Stimulated activated naive CD8-positive, alpha-beta T cell treated with anti-CD3 and anti-CD28 coated beads, Interleukin-15, Interleukin-2, amounts not matched to agents 100 ng/mL and 50 ng/mL, for 24 hours (primary cell): ENCODE data around the gene AMDHD2.
A peak's percentile ranks its signal among the peaks of the same experiment; 100 is the strongest.

Experiments used
- H3K27ac Mint-ChIP-seq: one replicate; pipeline ENCODE4 v1.8.0; 2021; ENCODE audit warnings: mild to moderate bottlenecking, mixed read lengths
- H3K27me3 Mint-ChIP-seq: one replicate; pipeline ENCODE4 v1.8.0; 2021; ENCODE audit warnings: mixed read lengths
- H3K36me3 Mint-ChIP-seq: one replicate; pipeline ENCODE4 v1.8.0; 2021; ENCODE audit warnings: low read depth, mixed read lengths
- H3K4me1 Mint-ChIP-seq: one replicate; pipeline ENCODE4 v1.8.0; 2021; ENCODE audit warnings: low read depth, mixed read lengths
- H3K4me3 Mint-ChIP-seq: one replicate; pipeline ENCODE4 v1.8.0; 2021; ENCODE audit warnings: mild to moderate bottlenecking, mixed read lengths
- H3K9me3 Mint-ChIP-seq: one replicate; pipeline ENCODE4 v1.8.0; 2021; ENCODE audit warnings: mixed read lengths

Gene AMDHD2

DNA sequence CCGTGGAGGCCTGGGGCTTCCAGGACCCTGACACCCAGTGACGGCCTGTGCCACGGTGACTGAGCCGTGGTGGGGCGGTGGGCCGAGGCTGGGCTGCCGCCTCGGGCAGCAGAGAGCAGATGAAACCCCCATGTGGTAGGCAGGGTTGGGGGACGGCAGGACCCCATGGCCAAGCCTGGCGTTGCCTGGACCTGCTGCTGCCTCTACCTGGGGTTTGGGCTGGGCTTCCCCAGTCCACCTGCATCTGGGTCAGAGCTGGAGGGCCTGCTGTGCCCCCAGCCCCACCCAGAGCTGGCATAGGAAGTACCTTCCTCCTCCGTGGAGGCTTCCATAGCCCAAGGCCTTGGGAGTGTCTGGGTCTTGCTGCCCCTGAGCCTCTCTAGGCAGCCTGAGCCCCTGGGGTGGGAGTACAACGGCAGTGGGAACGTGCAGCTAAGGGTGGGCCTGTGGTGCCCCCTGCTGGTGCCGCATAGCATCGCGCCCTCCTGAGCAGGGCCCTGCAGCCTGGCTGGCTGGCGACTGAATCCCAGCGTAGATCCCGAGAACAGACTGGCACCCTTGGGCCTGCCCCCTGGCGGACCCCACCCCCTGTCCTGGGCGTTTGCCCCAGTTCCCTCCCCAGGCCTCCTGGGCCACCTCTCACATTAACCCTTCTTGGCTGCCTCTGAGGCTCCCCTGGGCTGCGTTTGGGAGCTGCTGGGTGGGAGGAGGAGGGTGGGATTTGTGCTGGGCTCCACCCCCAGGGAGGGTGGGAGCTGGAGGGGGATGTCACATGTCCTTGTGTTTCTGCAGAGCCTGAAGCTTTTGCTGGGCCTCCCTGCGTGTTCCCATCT lies 19.0 kb upstream of the AMDHD2 start:
- Mint-ChIP-seq H3K27ac (no peak overlapping the region), H3K27me3 (no peaks in the 10 kb centered on the region), H3K4me1 (no peaks in the 10 kb centered on the region), H3K4me3 (no peak overlapping the region), H3K9me3 (no peaks in the 10 kb centered on the region), H3K36me3 (peaks cover 8% of the 10 kb centered on the region)

DNA sequence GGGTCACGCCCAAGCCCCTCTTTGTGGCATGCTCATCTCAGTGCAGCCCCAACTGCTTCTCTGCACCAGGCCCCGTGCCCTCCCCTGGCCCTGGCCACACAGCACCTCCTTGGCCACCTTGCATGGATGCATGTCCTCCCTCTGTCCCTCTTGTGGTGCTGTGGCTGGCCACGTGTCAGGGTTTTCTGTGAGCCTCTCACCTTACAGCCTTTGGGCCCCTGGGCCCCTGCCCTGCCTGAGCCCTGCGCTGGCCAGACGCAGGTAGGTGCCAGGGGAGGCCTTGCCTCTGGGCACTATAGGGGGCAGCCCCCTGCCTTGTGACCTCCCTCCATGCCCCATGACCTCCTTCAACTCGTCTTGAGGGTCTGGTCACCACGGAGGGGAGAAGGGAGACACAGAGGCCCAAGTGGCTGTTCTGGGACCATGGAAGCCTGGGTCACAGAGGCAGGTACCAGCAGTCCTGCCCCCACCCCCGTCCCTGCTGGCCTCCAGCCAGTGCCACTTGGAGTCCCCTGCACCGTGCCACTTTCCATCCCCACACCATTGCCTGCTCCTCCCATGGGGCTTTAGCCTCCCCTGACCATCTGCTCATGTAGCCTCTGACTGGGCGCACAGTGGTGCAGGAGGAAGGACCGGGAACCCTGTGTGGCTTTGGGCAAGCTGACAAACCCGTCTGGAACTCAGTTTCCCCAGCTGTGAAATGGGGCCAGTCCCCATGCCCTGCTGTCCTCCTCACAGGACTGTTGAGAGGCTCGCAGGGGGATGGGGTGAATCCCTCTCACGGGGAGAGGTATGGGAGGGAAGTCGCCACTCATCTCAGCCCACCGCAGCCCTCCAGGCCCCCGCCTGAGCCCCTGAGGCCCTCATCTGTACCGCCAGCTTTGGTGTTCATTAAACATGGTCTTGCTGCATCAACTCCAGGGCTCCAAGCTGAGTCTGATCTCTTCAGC lies 17.9 kb upstream of the AMDHD2 start:
- no peak overlapping the region for H3K27ac Mint-ChIP-seq
- H3K4me3 Mint-ChIP-seq = no peak overlapping the region
- H3K9me3 Mint-ChIP-seq = no peaks in the 10 kb centered on the region
- H3K36me3 Mint-ChIP-seq = peaks cover 8% of the 10 kb centered on the region
- H3K4me1 Mint-ChIP-seq = peaks cover 4% of the 10 kb centered on the region
- no peaks in the 10 kb centered on the region for H3K27me3 Mint-ChIP-seq

GRCh38 chr16:2505695-2506094 lies 14.5 kb upstream of the AMDHD2 start:
- no peaks in the 10 kb centered on the region for H3K36me3 Mint-ChIP-seq
- H3K4me3 Mint-ChIP-seq = no peak overlapping the region
- peaks cover 23% of the 10 kb centered on the region for H3K4me1 Mint-ChIP-seq
- H3K27me3 Mint-ChIP-seq = no peaks in the 10 kb centered on the region
- no peak overlapping the region for H3K27ac Mint-ChIP-seq
- no peaks in the 10 kb centered on the region for H3K9me3 Mint-ChIP-seq

DNA sequence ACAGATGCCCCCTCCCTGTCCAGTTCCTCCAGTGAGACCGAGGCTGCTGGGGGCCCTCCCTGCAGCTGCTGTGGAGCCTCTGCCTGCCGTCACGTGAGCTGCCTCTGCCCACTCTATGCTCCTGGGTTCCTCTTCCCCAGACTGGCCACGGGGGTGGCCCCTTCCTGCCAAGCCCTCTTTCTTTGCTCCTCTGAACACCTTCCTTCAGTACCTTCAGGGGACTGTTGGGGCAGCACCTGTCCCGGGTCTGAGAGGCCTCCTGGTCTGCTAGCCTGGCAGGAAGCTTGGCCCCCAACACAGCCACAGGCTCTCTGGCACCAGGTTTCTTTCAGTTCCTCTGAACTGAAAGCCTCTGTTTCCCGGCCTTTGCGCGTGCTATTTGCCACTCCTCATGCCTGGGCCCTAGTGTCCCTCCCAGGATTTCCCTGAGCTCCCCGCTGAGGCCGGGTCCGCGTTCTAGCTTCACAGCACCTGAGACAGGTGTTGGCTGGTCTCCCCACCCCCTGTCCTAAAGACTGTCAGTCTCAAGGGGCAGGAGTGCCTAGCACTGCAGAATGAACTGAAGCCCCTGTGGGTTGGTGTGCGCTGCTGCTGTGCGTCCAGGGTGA lies 13.0 kb upstream of the AMDHD2 start:
- peaks cover 24% of the 10 kb centered on the region for H3K4me1 Mint-ChIP-seq
- no peak overlapping the region for H3K4me3 Mint-ChIP-seq
- peak overlapping the region; percentile 31 for H3K27ac Mint-ChIP-seq
- H3K27me3 Mint-ChIP-seq = no peaks in the 10 kb centered on the region
- no peaks in the 10 kb centered on the region for H3K9me3 Mint-ChIP-seq
- no peaks in the 10 kb centered on the region for H3K36me3 Mint-ChIP-seq

- Mint-ChIP-seq H3K4me3 (no peak overlapping the region), H3K27me3 (no peaks in the 10 kb centered on the region), H3K4me1 (peaks cover 29% of the 10 kb centered on the region), H3K9me3 (no peaks in the 10 kb centered on the region), H3K27ac (no peak overlapping the region), H3K36me3 (no peaks in the 10 kb centered on the region)
Measured at GRCh38 chr16:2507665-2508064, 12.5 kb upstream of the AMDHD2 start.

- no peaks in the 10 kb centered on the region for H3K36me3 Mint-ChIP-seq
- no peak overlapping the region for H3K4me3 Mint-ChIP-seq
- H3K4me1 Mint-ChIP-seq = peaks cover 37% of the 10 kb centered on the region
- no peak overlapping the region for H3K27ac Mint-ChIP-seq
- H3K9me3 Mint-ChIP-seq = no peaks in the 10 kb centered on the region
- no peaks in the 10 kb centered on the region for H3K27me3 Mint-ChIP-seq
Measured at GRCh38 chr16:2508722-2509400, 11.3 kb upstream of the AMDHD2 start.

DNA sequence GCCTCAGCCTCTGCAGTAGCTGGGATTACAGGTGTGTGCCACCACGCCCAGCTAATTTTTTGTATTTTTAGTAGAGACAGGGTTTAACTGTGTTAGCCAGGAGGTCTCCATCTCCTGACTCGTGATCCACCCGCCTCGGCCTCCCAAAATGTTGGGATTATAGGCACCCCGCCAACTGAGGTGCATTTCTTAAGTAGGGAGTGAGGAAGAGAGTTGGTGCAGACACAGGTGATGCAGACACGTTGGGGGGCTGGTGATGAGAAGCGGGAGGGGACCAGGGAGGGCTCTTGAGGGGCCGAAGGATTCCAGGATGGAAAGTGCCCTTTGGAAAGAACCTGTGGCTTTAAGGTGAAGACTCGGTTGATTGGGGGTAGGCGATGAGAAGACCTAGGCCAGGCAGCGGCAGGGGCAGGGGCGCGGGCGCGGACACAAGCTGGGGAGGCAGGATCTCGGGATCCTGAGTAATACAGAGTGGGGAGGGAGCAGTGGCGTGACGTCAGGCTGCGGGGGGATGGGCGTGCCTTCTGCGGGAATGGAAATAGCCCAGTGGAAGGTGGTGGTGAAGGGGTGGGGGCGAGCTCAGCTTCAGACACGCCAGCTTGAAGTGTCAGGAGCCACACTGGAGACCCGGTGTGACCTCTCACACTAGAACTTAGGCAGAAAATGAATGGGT lies 8.9 kb upstream of the AMDHD2 start:
- Mint-ChIP-seq H3K4me1 (peaks cover 50% of the 10 kb centered on the region), H3K27ac (no peak overlapping the region), H3K9me3 (no peaks in the 10 kb centered on the region), H3K36me3 (no peaks in the 10 kb centered on the region), H3K4me3 (no peak overlapping the region), H3K27me3 (no peaks in the 10 kb centered on the region)

- Mint-ChIP-seq H3K27me3 (no peaks in the 10 kb centered on the region), H3K4me3 (no peak overlapping the region), H3K9me3 (no peaks in the 10 kb centered on the region), H3K4me1 (peaks cover 56% of the 10 kb centered on the region), H3K36me3 (no peaks in the 10 kb centered on the region), H3K27ac (peak overlapping the region; percentile 71)
Measured at GRCh38 chr16:2511996-2512734, 8.0 kb upstream of the AMDHD2 start.

GRCh38 chr16:2512735-2513404 lies 7.3 kb upstream of the AMDHD2 start:
- Mint-ChIP-seq H3K27me3 (no peaks in the 10 kb centered on the region), H3K27ac (peak overlapping the region; percentile 71), H3K4me3 (peak overlapping the region; percentile 86), H3K36me3 (peaks cover 4% of the 10 kb centered on the region), H3K9me3 (no peaks in the 10 kb centered on the region), H3K4me1 (peaks cover 58% of the 10 kb centered on the region)

DNA sequence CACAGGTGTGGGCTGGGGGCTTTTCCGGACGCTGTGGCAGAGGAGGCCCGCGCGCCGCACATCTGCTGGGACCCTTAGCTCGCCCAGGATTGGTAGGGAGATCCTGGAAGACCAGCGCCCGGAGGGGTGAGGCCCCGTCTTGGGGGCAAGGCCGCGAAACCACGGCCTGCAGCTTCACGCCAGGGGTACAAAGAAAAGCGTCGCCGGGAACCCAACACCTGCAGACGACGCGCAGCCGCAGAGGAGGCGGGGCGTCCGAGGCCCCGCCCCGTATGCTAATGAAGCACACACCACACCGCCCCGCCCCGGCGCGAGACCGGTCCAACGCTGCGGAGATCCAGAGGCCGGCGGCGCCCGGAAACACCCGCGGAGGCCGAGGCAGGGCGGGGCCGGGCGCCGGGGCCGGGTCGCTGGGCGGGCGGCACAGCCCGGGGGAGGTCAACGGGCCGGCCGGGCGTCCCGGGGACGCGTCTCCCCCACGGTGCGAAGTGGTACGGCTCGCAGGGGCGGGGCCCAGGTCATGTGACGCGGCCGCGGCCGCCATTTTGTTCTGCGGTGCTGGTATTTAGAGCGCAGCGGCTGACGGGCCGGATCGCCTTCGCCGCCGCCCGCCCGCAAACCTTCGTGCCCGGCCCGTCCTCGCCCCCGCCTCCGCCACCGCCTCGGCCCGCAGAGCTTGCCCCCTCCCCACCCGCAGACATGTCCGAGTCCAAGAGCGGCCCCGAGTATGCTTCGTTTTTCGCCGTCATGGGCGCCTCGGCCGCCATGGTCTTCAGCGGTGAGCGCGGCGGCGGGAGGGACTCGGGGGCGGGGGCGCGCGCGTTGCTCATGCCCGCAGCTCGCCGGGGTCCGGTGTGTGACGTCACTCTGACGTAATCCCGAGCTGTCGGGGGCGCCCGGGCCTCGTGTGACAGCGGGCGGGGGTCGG lies 6.5 kb upstream of the AMDHD2 start, which contains the start of gene ATP6V0C:
TSS of gene ATP6V0C (plus strand) at position 548 of the 928 bp plus-strand sequence. CDS start at position 700, 152 bp downstream.
- peaks cover 4% of the 10 kb centered on the region for H3K36me3 Mint-ChIP-seq
- H3K4me3 Mint-ChIP-seq = peak within 1 kb of the TSS; percentile 93
- H3K4me1 Mint-ChIP-seq = peaks cover 56% of the 10 kb centered on the region
- peak within 1 kb of the TSS; percentile 90 for H3K27ac Mint-ChIP-seq
- no peaks in the 10 kb centered on the region for H3K9me3 Mint-ChIP-seq
- H3K27me3 Mint-ChIP-seq = no peaks in the 10 kb centered on the region

DNA sequence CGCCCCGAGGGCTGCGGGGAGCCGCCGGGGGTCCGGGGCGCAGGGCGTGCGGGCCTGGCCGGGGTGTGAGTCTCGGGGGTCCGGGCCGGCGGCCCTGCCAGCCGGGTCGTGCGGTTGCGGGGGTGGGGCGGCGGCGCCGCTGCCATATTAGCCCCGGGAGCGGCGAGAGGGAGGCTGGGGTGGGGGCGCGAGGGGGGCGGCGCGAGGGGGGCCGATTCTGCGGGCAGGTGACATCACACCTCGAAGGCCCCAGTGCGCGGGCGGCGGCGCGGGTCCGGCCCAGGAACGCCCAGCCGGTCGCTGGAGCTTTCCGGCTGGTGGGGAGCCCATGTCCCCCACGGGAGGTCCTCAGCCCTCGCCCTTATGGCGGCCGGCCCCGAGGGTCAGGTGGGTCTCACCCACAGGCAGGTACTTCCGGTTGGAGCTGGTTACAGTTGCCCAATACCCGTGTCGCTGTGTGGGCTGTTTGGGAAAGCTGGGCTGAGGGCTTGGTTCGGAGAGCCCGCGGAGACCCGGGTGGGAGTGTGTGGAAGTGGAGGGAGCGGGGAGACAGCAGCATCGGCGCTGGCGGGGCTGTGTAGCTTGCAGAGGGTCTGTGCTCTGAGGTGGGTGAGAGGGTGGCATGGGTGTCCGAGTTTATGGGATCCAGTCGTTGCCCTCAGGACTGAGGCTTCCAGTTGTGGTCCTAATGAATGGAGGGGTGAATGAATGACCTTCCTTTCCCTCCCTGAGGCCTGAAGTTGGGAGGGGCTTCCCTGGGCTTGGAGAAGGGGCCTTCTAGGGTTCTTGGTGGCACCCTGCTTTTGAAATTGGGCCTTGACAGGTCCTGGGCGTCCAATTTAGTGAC lies 5.6 kb upstream of the AMDHD2 start:
- peak overlapping the region; percentile 90 for H3K27ac Mint-ChIP-seq
- peaks cover 60% of the 10 kb centered on the region for H3K4me1 Mint-ChIP-seq
- H3K27me3 Mint-ChIP-seq = no peaks in the 10 kb centered on the region
- peaks cover 5% of the 10 kb centered on the region for H3K36me3 Mint-ChIP-seq
- H3K9me3 Mint-ChIP-seq = no peaks in the 10 kb centered on the region
- H3K4me3 Mint-ChIP-seq = peak overlapping the region; percentile 93
